Measurements from ENCODE around the gene PMAIP1. TPM values are rescaled to one million over a fixed set of nuclear protein-coding genes. Genes with fewer than 3 reads are reported as not detected.

The PMAIP1 gene
- total and polyA plus RNA-seq, 2 of the 8 experiments (the other 6 are each of a cell fraction or from before 2014, with no cell fraction given), result 51.7 to 84.1 TPM

DNA sequence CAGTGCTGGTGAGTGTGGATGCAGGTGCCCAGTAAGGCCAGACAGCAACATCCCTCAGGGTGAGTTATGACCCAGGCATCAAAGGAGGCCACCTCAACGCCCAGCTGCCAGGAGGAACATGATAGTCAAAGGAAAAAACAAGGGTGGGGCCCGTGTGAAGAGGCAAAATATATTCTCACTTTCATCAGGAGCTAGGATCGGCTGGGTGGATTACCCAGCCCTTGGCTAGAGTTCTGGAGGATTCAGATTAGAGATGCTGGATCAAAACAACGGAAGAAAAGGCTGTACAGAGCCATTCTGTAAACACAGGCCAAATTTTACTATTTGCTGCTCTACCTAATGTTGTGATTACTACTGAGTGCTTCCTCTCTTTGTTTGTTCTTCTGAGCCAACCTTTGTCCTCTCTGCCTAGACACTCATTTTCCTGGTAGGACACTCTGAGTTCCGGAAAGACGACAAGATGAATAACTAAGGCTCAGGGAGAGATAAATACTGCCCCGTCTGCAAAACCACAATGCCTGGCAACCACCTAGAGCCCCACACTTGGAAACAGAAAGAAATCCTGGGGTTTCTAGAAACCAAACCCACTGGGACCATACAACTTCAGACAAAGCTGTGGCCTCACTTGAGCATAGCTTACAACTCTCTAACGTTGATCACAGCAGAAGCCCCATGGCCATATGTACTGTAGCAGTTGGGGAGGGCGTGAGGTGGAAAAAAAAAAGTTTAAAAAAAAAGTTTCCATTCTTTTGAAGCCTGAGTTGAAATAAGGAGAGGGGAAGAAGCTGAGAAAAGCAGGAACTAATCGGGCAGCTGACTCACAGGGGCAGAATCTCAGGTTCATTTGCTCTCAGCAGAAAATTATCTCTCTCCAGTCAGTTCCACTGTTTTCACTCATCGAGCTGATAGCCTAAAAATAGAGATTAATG lies 17.8 kb upstream of the PMAIP1 start:
- Histone ChIP-seq H3K18ac (ENCODE audit: extremely low read depth, low read length) (no peak overlapping the region), H3K9ac (replicated peaks in 1 of 4; ENCODE audit: extremely low read depth in 1 of 4, low read depth in 3 of 4, low read length in 3 of 4) (no peak overlapping the region), H3K9me3 (ENCODE audit: insufficient read depth in 2 of 2, low read depth in 1 of 2, low read length in 1 of 2) (no peaks in the 10 kb centered on the region), H2BK5ac (ENCODE audit: low read depth, low read length) (no peak overlapping the region), H3K36me3 (ENCODE audit: control insufficient read depth in 2 of 4, insufficient read depth in 4 of 4, low read length in 3 of 4) (no peaks in the 10 kb centered on the region), H3K27ac (ENCODE audit: low read depth, low read length) (no peak overlapping the region), H2BK120ac (replicated peaks; ENCODE audit: low read depth, low read length) (no peak overlapping the region), H3K79me2 (ENCODE audit: control insufficient read depth in 1 of 2, insufficient read depth in 2 of 2, low read length in 2 of 2) (no peaks in the 10 kb centered on the region), H3K4me1 (replicated peaks in 1 of 4; ENCODE audit: control insufficient read depth in 3 of 4, insufficient read depth in 4 of 4, low read length in 3 of 4) (peaks cover 0 to 9% (median 7%) of the 10 kb centered on the region in 4 experiments; a peak in 4 of 7 replicates), H3K4me3 (ENCODE audit: extremely low read depth in 1 of 4, insufficient read depth in 2 of 4, low read depth in 3 of 4, low read length in 4 of 4) (no peak overlapping the region), H2BK15ac (ENCODE audit: low read length) (no peak overlapping the region), H3K23ac (ENCODE audit: insufficient read length) (no peak overlapping the region), H4K20me1 (replicated peaks in 1 of 2; ENCODE audit: control insufficient read depth in 1 of 2, insufficient read depth in 2 of 2, low read length in 2 of 2) (no peaks in the 10 kb centered on the region), H4K8ac (ENCODE audit: extremely low read depth, insufficient read depth, low read length) (no peak overlapping the region), H2BK20ac (ENCODE audit: low read length) (no peak overlapping the region), H3K14ac (ENCODE audit: insufficient read length) (no peak overlapping the region), H3K27me3 (replicated peaks in 1 of 4; ENCODE audit: control insufficient read depth in 3 of 4, extremely low read depth in 1 of 4, insufficient read depth in 3 of 4, low read length in 3 of 4) (peaks cover 0 to 4% (median 0%) of the 10 kb centered on the region in 4 experiments; a peak in 1 of 7 replicates), H2BK12ac (ENCODE audit: low read depth, low read length) (0 out of 2 replicates have a peak overlapping the region, but pooled peaks have one; percentile 35), H2AFZ (ENCODE audit: low read length) (peak overlapping the region; percentile 44; the same call in 1 of the 2 replicates), H4K91ac (replicated peaks; ENCODE audit: insufficient read length, low read length) (no peak overlapping the region), H3K79me1 (ENCODE audit: low read depth, low read length) (no peaks in the 10 kb centered on the region), H4K5ac (ENCODE audit: insufficient read length, low read depth, low read length) (no peak overlapping the region), H3K56ac (replicated peaks; ENCODE audit: insufficient read length, low read depth, low read length) (no peak overlapping the region), H3K4me2 (ENCODE audit: insufficient read depth in 1 of 2, low read depth in 2 of 2, low read length in 2 of 2) (no peak overlapping the region), H3K4ac (replicated peaks; ENCODE audit: insufficient read length, low read depth, low read length) (no peak overlapping the region), H2AK5ac (ENCODE audit: low read depth, low read length) (no peak overlapping the region), H3K23me2 (ENCODE audit: low read depth, low read length) (no peaks in the 10 kb centered on the region; the same call in 1 of the 2 replicates)
- WGBS, 2 experiments (ENCODE audit: extremely low coverage in 1 of 2, insufficient coverage in 1 of 2, insufficient read length in 1 of 2, insufficient replicate concordance in 2 of 2, low coverage in 1 of 2, low lambda C conversion rate in 2 of 2, missing lambda C conversion rate in 1 of 2), result 70% methylated on average over 11 of the region's 11 CpGs; no CpG with 5 or more reads in 1 of the 2 experiments
- TF ChIP-seq KDM5A (IDR thresholded peaks at IDR 0.05; ENCODE audit: low read length), result no peak
- peak in 1 of 2 experiments; percentile 24; a peak in 1 of 3 replicates for TF ChIP-seq EP300 (IDR thresholded peaks at IDR 0.05; ENCODE audit: borderline replicate concordance in 1 of 2, low read depth in 2 of 2, low read length in 2 of 2)
- POLR2A ChIA-PET (ENCODE audit: partially characterized antibody), result interaction anchor here (0.6 to 9.8 kb wide), 7 partner anchors 11 to 330 kb away, joined by 3 to 72 read pairs (median 3); partner anchors contain the start of gene PMAIP1
- DNase-seq (ENCODE audit: low read depth in 1 of 2, low spot score in 2 of 2) (peak in 1 of 2 experiments; percentile 32), FAIRE-seq (no peak)
- CTCF ChIA-PET (ENCODE audit: partially characterized antibody), result interaction anchor here (0.6 to 2.4 kb wide), 7 partner anchors 8 to 58 kb away, joined by 3 to 11 read pairs (median 5); no protein-coding TSS in a partner anchor
